HG02642 (cell line): ENCODE data around the gene GRM4.

Experiments
- ATAC-seq: cut with Tn5 transposase; IDR thresholded peaks from one replicate; pipeline ENCODE4 v1.9.1; 2021; ENCODE audit warnings: mild to moderate bottlenecking; ENCODE audit not compliant: unreplicated experiment, poor library complexity

The GRM4 gene

DNA sequence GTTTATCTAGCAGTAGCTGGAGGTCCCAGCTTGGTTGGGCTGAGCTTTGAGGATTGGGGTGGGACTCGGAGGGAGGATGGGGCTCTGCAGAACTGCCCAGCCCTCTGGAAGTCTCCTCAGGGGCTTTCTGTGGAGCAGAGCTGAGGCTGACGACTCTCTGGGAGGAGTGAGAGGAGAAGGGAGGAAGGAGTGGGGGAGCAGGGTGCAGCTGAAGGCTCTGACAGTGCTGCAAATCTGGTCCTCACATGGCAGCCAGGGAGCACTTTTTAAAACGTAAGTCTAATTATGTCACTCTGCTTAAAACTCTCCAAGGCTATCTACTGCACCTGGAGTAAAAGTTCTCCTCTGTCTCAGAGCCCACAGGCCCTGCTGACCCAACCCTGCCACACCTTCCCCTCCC is 32.4 kb downstream of the GRM4 start:
- no peak for ATAC-seq

DNA sequence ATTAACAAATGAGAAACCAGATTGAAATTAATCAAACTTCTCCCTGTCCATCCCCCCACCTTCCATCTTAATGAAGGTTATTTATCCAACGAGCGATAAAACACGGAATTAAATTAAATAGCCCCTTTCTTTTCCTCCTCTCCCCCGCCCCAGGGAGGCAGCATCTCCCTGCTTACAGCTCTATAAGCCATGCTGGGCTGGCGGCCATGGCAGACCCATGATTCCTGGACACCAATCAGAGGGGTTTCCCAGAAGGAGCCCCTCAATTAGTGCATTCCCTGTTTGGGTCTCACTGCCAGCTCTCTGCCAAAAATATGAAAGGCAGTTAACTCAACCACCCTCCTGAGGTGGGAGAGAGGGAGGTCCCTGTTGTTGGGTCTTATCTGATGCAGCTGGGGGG is 33.8 kb downstream of the GRM4 start:
- no peak for ATAC-seq

GRCh38 chr6:34110610-34111009 is 35.3 kb downstream of the GRM4 start:
- ATAC-seq = no peak

DNA sequence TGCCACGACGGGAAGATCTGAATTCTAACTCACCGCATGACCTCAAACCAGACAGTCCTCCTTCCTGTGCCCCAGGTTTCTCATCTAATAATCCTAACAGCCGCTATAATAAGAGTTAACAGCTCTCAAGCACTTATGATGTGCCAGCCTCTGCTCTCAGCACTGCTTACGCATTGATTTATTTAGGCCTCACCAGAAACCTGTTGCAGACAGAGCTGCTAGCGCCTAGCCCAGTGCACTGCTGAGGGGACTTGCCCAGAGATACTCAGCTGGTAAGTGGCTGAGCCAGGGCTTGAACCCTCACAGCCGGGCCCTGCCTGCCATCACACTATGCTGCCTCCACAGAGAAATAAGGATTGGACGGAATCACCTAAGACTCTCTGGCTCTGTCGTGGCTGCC is 37.7 kb downstream of the GRM4 start:
- ATAC-seq = no peak

- no peak for ATAC-seq
These were observed 39.0 kb downstream of the GRM4 start for GRCh38 chr6:34106900-34107299.

DNA sequence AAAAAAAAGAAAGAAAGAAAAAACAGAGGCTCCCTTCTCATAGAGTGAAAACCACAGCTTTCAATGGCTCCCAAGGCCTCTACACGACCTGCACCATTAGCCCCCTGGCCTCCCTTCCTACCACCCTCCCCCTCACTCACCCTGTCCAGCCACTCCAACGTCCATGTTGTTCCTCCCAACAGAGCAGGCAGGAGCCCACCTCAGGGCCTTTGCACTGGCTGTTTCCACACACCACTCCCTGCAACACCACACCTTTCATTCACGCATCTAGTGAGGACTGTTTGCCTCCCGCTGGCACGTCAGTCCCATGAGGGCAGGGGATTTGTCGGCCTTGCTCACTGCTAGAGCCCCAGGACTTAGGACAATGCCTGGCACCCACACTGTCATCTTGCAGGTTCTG is 39.5 kb downstream of the GRM4 start:
- ATAC-seq = no peak

DNA sequence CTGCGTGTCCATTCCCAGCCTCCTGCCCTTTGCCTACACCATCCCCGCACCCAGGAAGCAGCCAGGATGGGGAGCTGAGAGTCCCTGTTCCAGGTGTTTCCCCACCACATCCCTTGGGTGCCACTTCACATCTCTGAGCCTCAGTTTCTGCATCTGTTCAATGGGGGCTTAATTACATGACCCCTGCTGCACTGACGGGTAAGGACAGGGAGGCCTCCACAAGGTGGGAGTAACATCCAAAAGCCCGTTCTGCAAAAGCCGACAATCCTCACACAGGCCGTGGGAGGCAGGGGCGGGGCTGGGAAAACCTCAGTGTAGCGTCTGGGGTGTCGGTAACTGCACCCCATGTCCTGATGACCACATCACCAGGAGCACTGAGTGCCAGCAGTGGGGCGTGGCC is 41.3 kb downstream of the GRM4 start:
- ATAC-seq = no peak

DNA sequence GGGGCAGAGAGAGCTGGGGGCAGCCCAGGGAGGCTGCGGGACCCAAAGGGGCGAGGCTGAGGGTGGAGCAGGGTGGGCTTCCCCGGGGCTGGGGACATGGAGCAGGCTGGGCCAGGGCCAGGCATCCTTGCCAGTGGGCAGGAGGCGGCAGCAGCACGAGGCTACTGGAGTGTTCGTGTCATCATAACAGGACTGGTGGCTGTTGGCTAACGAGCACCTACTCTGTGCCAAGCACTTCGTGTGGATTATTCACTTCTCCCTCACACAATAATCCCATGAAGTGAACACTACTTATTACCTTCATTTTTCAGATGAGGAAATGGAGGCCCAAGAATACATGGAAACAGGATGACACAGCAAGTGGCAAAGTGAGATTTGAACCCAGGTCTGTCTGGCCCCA is 41.7 kb downstream of the GRM4 start:
- ATAC-seq = no peak

DNA sequence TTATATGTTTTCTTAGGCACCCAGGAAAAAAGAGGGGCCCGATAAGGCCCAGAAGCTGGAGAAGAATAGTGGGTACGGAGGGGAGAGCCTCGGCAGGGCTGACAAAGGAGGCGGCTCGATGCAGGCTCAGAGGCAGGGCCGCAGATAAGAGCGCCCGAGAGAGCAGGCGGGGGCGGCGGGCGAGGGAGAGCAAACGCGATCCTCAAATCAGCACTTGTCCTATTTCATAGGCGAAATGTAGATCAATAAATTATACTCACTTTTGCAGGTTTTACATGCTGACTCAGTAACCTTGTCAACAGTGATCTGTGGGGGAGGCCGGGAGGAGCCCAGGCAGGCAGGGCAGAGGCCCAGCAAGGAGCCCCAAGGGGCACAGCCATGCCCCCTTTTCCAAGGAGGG is 42.6 kb downstream of the GRM4 start:
- ATAC-seq = no peak

- ATAC-seq = no peak
These were observed 43.2 kb downstream of the GRM4 start for GRCh38 chr6:34102696-34103095.

- ATAC-seq = no peak
These were observed 43.7 kb downstream of the GRM4 start for GRCh38 chr6:34102099-34102656.

GRCh38 chr6:34100788-34101187 is 45.1 kb downstream of the GRM4 start:
- no peak for ATAC-seq

- no peak for ATAC-seq
These were observed 46.0 kb downstream of the GRM4 start for GRCh38 chr6:34099878-34100277.

- no peak for ATAC-seq
These were observed 47.6 kb downstream of the GRM4 start for GRCh38 chr6:34098045-34098936.

GRCh38 chr6:34096814-34097213 is 49.1 kb downstream of the GRM4 start:
- no peak for ATAC-seq

DNA sequence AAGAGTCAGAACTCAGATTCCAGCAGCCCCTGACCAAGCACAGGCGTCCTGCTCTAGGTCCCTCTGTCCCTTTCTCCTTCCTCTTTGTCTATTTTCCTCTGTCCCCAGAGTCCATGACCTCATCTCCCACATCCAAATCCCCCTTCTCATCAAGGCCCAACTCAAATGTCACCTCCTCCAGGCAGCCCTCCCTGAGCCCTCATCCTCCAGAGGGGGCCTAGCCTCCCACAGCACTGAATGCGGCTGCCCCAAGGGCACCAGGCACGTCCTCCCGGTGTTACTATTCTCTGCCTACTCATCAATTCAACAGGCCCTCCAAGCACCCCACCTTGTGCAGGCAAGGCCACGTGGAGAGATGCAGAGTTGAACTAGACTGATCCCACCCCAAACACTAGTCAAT is 49.7 kb downstream of the GRM4 start:
- ATAC-seq = no peak

- ATAC-seq = no peak
These were observed 50.1 kb downstream of the GRM4 start for GRCh38 chr6:34095741-34096140.

GRCh38 chr6:34095136-34095505 is 50.8 kb downstream of the GRM4 start:
- ATAC-seq = no peak

DNA sequence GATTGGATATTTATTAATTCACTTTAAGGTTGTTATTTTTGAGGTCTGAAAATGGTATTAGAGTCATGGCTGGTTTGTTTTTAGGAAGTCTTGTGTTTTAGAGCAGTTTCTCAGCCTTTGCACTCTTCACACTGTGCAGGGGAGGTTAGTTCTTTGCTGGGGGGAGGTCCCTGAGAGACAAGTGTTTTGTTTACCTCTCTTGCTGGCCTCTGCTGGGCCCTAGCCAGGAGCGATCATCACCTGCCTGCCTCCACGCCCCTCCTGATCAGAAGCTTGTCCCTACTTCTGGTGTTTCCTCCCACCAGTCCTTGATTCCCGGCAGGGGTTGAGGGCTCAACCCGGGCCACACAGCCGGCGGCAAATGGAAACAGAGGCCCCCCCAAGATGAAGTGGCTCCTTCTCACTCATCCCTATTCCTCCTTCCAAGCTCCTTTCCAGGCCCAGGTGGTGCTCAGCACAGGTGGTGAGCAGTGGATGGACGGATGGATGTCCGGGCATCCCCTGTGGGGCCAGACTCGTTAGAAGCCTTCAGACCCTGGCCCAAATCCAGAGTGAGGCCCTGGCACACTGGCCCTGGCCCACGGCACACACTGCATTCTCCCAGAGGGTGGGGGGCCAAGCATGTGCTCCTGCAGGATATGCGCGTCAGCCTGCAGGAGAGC is 51.3 kb downstream of the GRM4 start:
- ATAC-seq = no peak

DNA sequence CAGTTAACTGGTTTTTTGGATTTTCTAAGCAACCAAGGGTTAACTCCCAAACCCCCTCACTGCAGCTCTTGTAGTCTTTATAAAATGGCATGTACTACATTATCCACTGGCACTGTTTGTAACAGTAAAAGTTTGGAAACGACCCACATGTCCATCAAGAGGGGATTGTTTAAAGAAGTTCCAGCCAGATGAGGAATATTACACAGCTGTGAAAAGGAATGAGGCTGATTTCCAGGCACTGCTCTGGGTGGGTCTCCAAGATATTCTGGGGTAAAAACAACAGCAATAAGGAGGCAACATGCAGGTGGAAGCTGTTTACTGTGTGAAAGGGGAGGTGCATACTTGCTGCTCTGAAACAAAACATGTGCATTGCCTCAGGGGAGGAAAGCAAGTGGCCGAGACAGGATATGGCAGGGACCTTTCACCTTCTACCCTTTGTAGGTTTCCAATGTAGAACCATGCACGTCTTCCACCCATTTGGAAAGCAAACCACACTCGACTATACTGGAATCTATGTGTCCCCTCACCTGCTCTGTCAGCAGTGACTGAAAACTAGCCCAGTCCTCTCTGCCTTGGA is 51.9 kb downstream of the GRM4 start:
- ATAC-seq = no peak

DNA sequence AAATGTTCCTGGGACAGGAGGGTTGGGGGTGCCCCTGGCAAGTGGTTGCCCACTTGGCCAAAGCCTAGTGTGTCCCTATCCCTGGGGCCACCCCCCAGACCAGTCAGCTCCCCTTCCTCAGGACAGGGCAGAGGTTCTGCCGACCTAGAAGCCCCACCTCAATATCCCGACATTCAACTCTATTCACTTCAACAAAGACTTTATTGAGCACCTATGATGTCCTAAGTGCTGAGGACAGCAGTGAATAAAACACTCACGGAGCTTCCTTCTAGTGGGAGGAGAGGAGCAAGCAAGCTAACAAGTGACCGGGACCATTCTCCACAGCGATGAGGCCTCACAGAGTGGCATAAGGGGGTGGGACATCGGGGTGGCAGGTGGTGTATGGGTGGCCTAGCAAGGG is 52.7 kb downstream of the GRM4 start:
- ATAC-seq = no peak
